H1 (cell line): ENCODE data around the gene FNDC11. TPM values are rescaled to one million over a fixed set of nuclear protein-coding genes. Genes with fewer than 3 reads are reported as not detected.
A peak's percentile ranks its signal among the peaks of the same experiment; 100 is the strongest.

Experiments
- CTCF ChIA-PET: fragments of 300-600 bp; sonication (Branson Sonifier 250); formaldehyde crosslinking; loops from one replicate; lab custom pipeline; 2021; ENCODE audit not compliant: partially characterized antibody; lab: Charles Lee
- POLR2A ChIA-PET: fragments of 300-600 bp; sonication (Branson Sonifier 250); formaldehyde crosslinking; loops from one replicate; lab custom pipeline; 2021; ENCODE audit warnings: inconsistent platforms; ENCODE audit not compliant: partially characterized antibody; lab: Charles Lee
- DNase-seq, 2 experiments: peaks; one replicate each; pipeline versions ENCODE4 v3.0.0 to v3.0.0-alpha.2; 2010 to 2022; ENCODE audit warnings: low spot score in 2 of 2, low read depth in 1 of 2, mixed read lengths in 1 of 2
- FAIRE-seq: peaks from 2 replicates; lab custom pipeline; 2011; peaks lifted over from hg19 to GRCh38; lab: Jason Lieb, UNC
- H2AFZ ChIP-seq: 2 replicates; pipeline ENCODE4 v1.8.1; 2012; ENCODE audit warnings: low read length, inconsistent platforms
- H2AK5ac ChIP-seq: 2 replicates; pipeline ENCODE4 v1.6.1; 2013; ENCODE audit warnings: low read depth, low read length
- H2BK120ac ChIP-seq: replicated peaks from 2 replicates; pipeline ENCODE3; 2013; ENCODE audit warnings: low read depth, low read length, inconsistent platforms
- H2BK12ac ChIP-seq: 2 replicates; pipeline ENCODE4 v1.6.1; 2013; ENCODE audit warnings: low read depth, low read length
- H2BK15ac ChIP-seq: 2 replicates; pipeline ENCODE4 v1.6.1; 2013; ENCODE audit warnings: low read length
- H2BK20ac ChIP-seq: 2 replicates; pipeline ENCODE4 v1.6.1; 2013; ENCODE audit warnings: low read length
- H2BK5ac ChIP-seq: 2 replicates; pipeline ENCODE4 v1.6.1; 2013; ENCODE audit warnings: low read depth, low read length
- H3K14ac ChIP-seq: 2 replicates; pipeline ENCODE4 v1.6.1; 2013; ENCODE audit warnings: inconsistent platforms; ENCODE audit not compliant: insufficient read length
- H3K18ac ChIP-seq: 2 replicates; pipeline ENCODE4 v1.6.1; 2013; ENCODE audit warnings: low read length; ENCODE audit errors: extremely low read depth
- H3K23ac ChIP-seq: 2 replicates; pipeline ENCODE4 v1.6.1; 2013; ENCODE audit warnings: inconsistent platforms; ENCODE audit not compliant: insufficient read length
- H3K23me2 ChIP-seq: 2 replicates; pipeline ENCODE4 v1.6.1; 2013; ENCODE audit warnings: low read depth, low read length
- H3K27ac ChIP-seq: 2 replicates; pipeline ENCODE4 v1.6.1; 2011; ENCODE audit warnings: low read depth, low read length, inconsistent platforms
- H3K27me3 ChIP-seq, 4 experiments: replicated peaks in 1 of 4; 1 replicate in 1 of 4; 2 replicates in 3 of 4; pipeline versions ENCODE4 v1.6.1 to v1.8.1; 2011 to 2013; ENCODE audit warnings: low read length in 3 of 4, mild to moderate bottlenecking in 3 of 4, inconsistent platforms in 2 of 4, mixed read lengths in 2 of 4, moderate library complexity in 1 of 4; ENCODE audit not compliant: control insufficient read depth in 3 of 4, insufficient read depth in 3 of 4; ENCODE audit errors: extremely low read depth in 1 of 4
- H3K36me3 ChIP-seq, 4 experiments: 2 replicates each; pipeline versions ENCODE4 v1.6.1 to v1.8.1; 2011 to 2013; ENCODE audit warnings: mild to moderate bottlenecking in 4 of 4, low read length in 3 of 4, moderate library complexity in 2 of 4, control low read depth in 1 of 4, inconsistent platforms in 1 of 4; ENCODE audit not compliant: insufficient read depth in 4 of 4, control insufficient read depth in 2 of 4
- H3K4ac ChIP-seq: replicated peaks from 2 replicates; pipeline ENCODE3; 2013; ENCODE audit warnings: low read length, low read depth, mixed read lengths, inconsistent platforms; ENCODE audit not compliant: insufficient read length
- H3K4me1 ChIP-seq, 4 experiments: replicated peaks in 1 of 4; 1 replicate in 1 of 4; 2 replicates in 3 of 4; pipeline versions ENCODE4 v1.6.1 to v1.8.1; 2011 to 2013; ENCODE audit warnings: low read length in 3 of 4, inconsistent platforms in 2 of 4, mixed read lengths in 1 of 4; ENCODE audit not compliant: insufficient read depth in 4 of 4, control insufficient read depth in 3 of 4
- H3K4me2 ChIP-seq, 2 experiments: 2 replicates each; pipeline versions ENCODE4 v1.6.1 to v1.8.1; 2011 to 2013; ENCODE audit warnings: low read depth in 2 of 2, low read length in 2 of 2, control low read depth in 1 of 2, inconsistent platforms in 1 of 2, mild to moderate bottlenecking in 1 of 2; ENCODE audit not compliant: insufficient read depth in 1 of 2
- H3K4me3 ChIP-seq, 4 experiments: fragments of 200-600, 300-600 bp in 1 of 4; sonication (generic), shearing (Covaris generic), sonication (Bioruptor Twin) in 1 of 4; 2 replicates each; pipeline versions ENCODE4 v1.5.1 to v1.8.1; 2011 to 2016; ENCODE audit warnings: low read length in 4 of 4, low read depth in 3 of 4, control low read depth in 2 of 4, inconsistent platforms in 2 of 4, mild to moderate bottlenecking in 2 of 4, mixed read lengths in 1 of 4, moderate library complexity in 1 of 4; ENCODE audit not compliant: insufficient read depth in 2 of 4; ENCODE audit errors: extremely low read depth in 1 of 4
- H3K56ac ChIP-seq: replicated peaks from 2 replicates; pipeline ENCODE3; 2013; ENCODE audit warnings: low read depth, mild to moderate bottlenecking, mixed read lengths, low read length, inconsistent platforms; ENCODE audit not compliant: insufficient read length
- H3K79me1 ChIP-seq: 2 replicates; pipeline ENCODE4 v1.6.1; 2013; ENCODE audit warnings: low read depth, low read length, control low read depth
- H3K79me2 ChIP-seq, 2 experiments: 2 replicates each; pipeline versions ENCODE4 v1.6.1 to v1.8.1; 2012 to 2013; ENCODE audit warnings: low read length in 2 of 2, mild to moderate bottlenecking in 2 of 2, inconsistent platforms in 1 of 2; ENCODE audit not compliant: insufficient read depth in 2 of 2, control insufficient read depth in 1 of 2
- H3K9ac ChIP-seq, 4 experiments: replicated peaks in 1 of 4; 1 replicate in 1 of 4; 2 replicates in 3 of 4; pipeline versions ENCODE4 v1.6.1 to v1.8.1; 2011 to 2013; ENCODE audit warnings: low read depth in 3 of 4, low read length in 3 of 4, control low read depth in 2 of 4, mild to moderate bottlenecking in 2 of 4, moderate library complexity in 2 of 4, inconsistent platforms in 1 of 4; ENCODE audit errors: extremely low read depth in 1 of 4
- H3K9me3 ChIP-seq, 2 experiments: 2 replicates each; pipeline versions ENCODE4 v1.6.1 to v1.8.1; 2012 to 2013; ENCODE audit warnings: mild to moderate bottlenecking in 2 of 2, moderate library complexity in 2 of 2, control low read depth in 1 of 2, inconsistent platforms in 1 of 2, low read depth in 1 of 2, low read length in 1 of 2, mixed read lengths in 1 of 2; ENCODE audit not compliant: insufficient read depth in 2 of 2
- H4K20me1 ChIP-seq, 2 experiments: replicated peaks in 1 of 2; 2 replicates each; pipeline versions ENCODE3 to v1.8.1; 2011 to 2013; ENCODE audit warnings: inconsistent platforms in 2 of 2, low read length in 2 of 2, mild to moderate bottlenecking in 1 of 2; ENCODE audit not compliant: insufficient read depth in 2 of 2, control insufficient read depth in 1 of 2
- H4K5ac ChIP-seq: 2 replicates; pipeline ENCODE4 v1.6.1; 2013; ENCODE audit warnings: low read length, low read depth, mixed read lengths, inconsistent platforms; ENCODE audit not compliant: insufficient read length
- H4K8ac ChIP-seq: 2 replicates; pipeline ENCODE4 v1.8.0; 2013; ENCODE audit warnings: mild to moderate bottlenecking, moderate library complexity, low read length, inconsistent platforms; ENCODE audit not compliant: insufficient read depth; ENCODE audit errors: extremely low read depth
- H4K91ac ChIP-seq: replicated peaks from 2 replicates; pipeline ENCODE3; 2013; ENCODE audit warnings: low read length, mixed read lengths, inconsistent platforms; ENCODE audit not compliant: insufficient read length
- HDAC2 ChIP-seq, 2 experiments: fragments of 300-600 bp in 1 of 2; sonication (generic) in 1 of 2; IDR thresholded peaks; 2 replicates each; pipeline ENCODE4 v1.6.1; 2011 to 2012; ENCODE audit warnings: low read depth in 2 of 2, low read length in 2 of 2, mild to moderate bottlenecking in 2 of 2, moderate library complexity in 2 of 2, borderline replicate concordance in 1 of 2, inconsistent platforms in 1 of 2
- POLR2A ChIP-seq, 2 experiments: IDR thresholded peaks; 1 replicate in 1 of 2; 2 replicates in 1 of 2; pipeline ENCODE4 v1.6.1; 2011; ENCODE audit warnings: low read depth in 2 of 2, low read length in 2 of 2, mild to moderate bottlenecking in 2 of 2; ENCODE audit errors: control extremely low read depth in 1 of 2
- SP1 ChIP-seq: IDR thresholded peaks from 2 replicates; pipeline ENCODE4 v1.6.1; 2011; ENCODE audit warnings: low read depth, low read length
- YY1 ChIP-seq: IDR thresholded peaks from 2 replicates; pipeline ENCODE4 v1.6.1; 2011; ENCODE audit warnings: low read depth, mild to moderate bottlenecking, low read length
- WGBS, 2 experiments: shearing (Covaris generic) in 1 of 2; methylation state at CpG; one replicate each; pipeline versions ENCODE4 v1.1.6 to v1.1.7; 2013 to 2015; ENCODE audit warnings: low lambda C conversion rate in 2 of 2, mixed read lengths in 2 of 2, inconsistent platforms in 1 of 2, low coverage in 1 of 2, missing lambda C conversion rate in 1 of 2; ENCODE audit not compliant: insufficient replicate concordance in 2 of 2, insufficient coverage in 1 of 2, insufficient read length in 1 of 2; ENCODE audit errors: extremely low coverage in 1 of 2, missing lambda C conversion rate in 1 of 2; 5-methylcytosine and 5-hydroxymethylcytosine counted together
- polyA plus RNA-seq, 7 experiments: library from polyadenylated mRNA; depleted of rRNA in 3 of 7; stranded (reverse) in 5 of 7; unstranded in 2 of 7; fragments of >200 nt in 5 of 7; fragments of 200-250 nt in 2 of 7; gene quantifications; 1 replicate in 5 of 7; 2 replicates in 1 of 7; 4 replicates in 1 of 7; pipeline versions ENCODE4 v1.2.1 to v1.2.3, GENCODE V29; 2011 to 2013; ENCODE audit warnings: missing spikeins in 2 of 7, mixed read lengths in 2 of 7
- total RNA-seq: library from RNA; stranded (reverse); fragmentation: NEBNext Ultra II Directional; extraction: Animal tissue kit (Norgen Biotek cat#: 25700); gene quantifications from 2 replicates; pipeline ENCODE4 v1.2.1, GENCODE V29; 2021
- TF ChIP-seq, protein P1 (sequence below), 3 experiments: IDR thresholded peaks; 1 replicate in 2 of 3; 2 replicates in 1 of 3; pipeline versions ENCODE4 v1.5.1 to v1.6.1; 2011; ENCODE audit warnings: low read length in 3 of 3, mild to moderate bottlenecking in 3 of 3, inconsistent platforms in 2 of 3, low read depth in 1 of 3, moderate library complexity in 1 of 3; ENCODE audit not compliant: insufficient read depth in 1 of 3; ENCODE audit errors: control extremely low read depth in 1 of 3

FNDC11 gene
- total and polyA plus RNA-seq, 2 of the 8 experiments (the other 6 are each of a cell fraction or from before 2014, with no cell fraction given): 2.6 to 8.8 TPM

- TF ChIP-seq HDAC2 (IDR thresholded peaks at IDR 0.05; ENCODE audit: borderline replicate concordance in 1 of 2, low read depth in 2 of 2, low read length in 2 of 2) (peak in 1 of 2 experiments; percentile 40; a peak in 1 of 4 replicates), YY1 (no peak), POLR2A (IDR thresholded peaks at IDR 0.05; ENCODE audit: control extremely low read depth in 1 of 2, low read depth in 2 of 2, low read length in 2 of 2) (no peak), SP1 (no peak)
- TF ChIP-seq, protein P1, sequence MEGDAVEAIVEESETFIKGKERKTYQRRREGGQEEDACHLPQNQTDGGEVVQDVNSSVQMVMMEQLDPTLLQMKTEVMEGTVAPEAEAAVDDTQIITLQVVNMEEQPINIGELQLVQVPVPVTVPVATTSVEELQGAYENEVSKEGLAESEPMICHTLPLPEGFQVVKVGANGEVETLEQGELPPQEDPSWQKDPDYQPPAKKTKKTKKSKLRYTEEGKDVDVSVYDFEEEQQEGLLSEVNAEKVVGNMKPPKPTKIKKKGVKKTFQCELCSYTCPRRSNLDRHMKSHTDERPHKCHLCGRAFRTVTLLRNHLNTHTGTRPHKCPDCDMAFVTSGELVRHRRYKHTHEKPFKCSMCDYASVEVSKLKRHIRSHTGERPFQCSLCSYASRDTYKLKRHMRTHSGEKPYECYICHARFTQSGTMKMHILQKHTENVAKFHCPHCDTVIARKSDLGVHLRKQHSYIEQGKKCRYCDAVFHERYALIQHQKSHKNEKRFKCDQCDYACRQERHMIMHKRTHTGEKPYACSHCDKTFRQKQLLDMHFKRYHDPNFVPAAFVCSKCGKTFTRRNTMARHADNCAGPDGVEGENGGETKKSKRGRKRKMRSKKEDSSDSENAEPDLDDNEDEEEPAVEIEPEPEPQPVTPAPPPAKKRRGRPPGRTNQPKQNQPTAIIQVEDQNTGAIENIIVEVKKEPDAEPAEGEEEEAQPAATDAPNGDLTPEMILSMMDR (IDR thresholded peaks at IDR 0.05; ENCODE audit: control extremely low read depth in 1 of 3, insufficient read depth in 1 of 3, low read depth in 1 of 3, low read length in 3 of 3): peak in 2 of 3 experiments; percentile 40 to 47; a peak in 3 of 4 replicates
- 0 out of 2 replicates have a peak overlapping the region, but pooled peaks have one; percentile 51 for H3K18ac ChIP-seq
- no peaks in the 10 kb centered on the region for H3K23me2 ChIP-seq
- H3K56ac ChIP-seq: no peak overlapping the region
- H3K9me3 ChIP-seq: no peaks in the 10 kb centered on the region
- WGBS, 2 experiments: 74% methylated on average over 17 of the region's 27 CpGs; no CpG with 5 or more reads in 1 of the 2 experiments
- no peaks in the 10 kb centered on the region for H3K36me3 ChIP-seq
- H3K79me2 ChIP-seq: no peaks in the 10 kb centered on the region
- peak overlapping the region in 1 of 4 experiments; percentile 48; a peak in 2 of 8 replicates for H3K4me3 ChIP-seq
- H4K20me1 ChIP-seq: no peaks in the 10 kb centered on the region
- no peak overlapping the region for H3K4ac ChIP-seq
- no peak overlapping the region for H2BK5ac ChIP-seq
- FAIRE-seq: no peak
- no peak overlapping the region for H3K23ac ChIP-seq
- H3K27me3 ChIP-seq: no peaks in the 10 kb centered on the region
- H4K5ac ChIP-seq: peak overlapping the region; percentile 29
- H2AK5ac ChIP-seq: no peak overlapping the region
- H3K4me1 ChIP-seq: peaks cover 0 to 23% (median 3%) of the 10 kb centered on the region in 4 experiments; a peak in 5 of 7 replicates
- no peak overlapping the region for H2AFZ ChIP-seq
- ChIA-PET CTCF (interaction anchor here (0.5 to 4.8 kb wide), 66 partner anchors 8 to 638 kb away, joined by 3 to 23 read pairs (median 4); partner anchors contain the start of genes CHRNA4, FNDC11, HELZ2 and LIME1), POLR2A (interaction anchor here (1.1 to 3.7 kb wide), 4 partner anchors 16 to 104 kb away, joined by 4 to 26 read pairs (median 4); partner anchors contain the start of gene PPDPF)
- 0 out of 2 replicates have a peak overlapping the region, but pooled peaks have one; percentile 61 for H2BK20ac ChIP-seq
- no peak overlapping the region for H2BK120ac ChIP-seq
- H3K9ac ChIP-seq: no peak overlapping the region
- H2BK15ac ChIP-seq: no peak overlapping the region
- H2BK12ac ChIP-seq: peak overlapping the region; percentile 75; the same call in 1 of the 2 replicates
- H3K4me2 ChIP-seq: peak overlapping the region in 1 of 2 experiments; percentile 67; a peak in 2 of 4 replicates
- no peak overlapping the region for H4K91ac ChIP-seq
- no peaks in the 10 kb centered on the region for H3K79me1 ChIP-seq
- DNase-seq: no peak
- H3K27ac ChIP-seq: no peak overlapping the region
- H3K14ac ChIP-seq: no peak overlapping the region
- H4K8ac ChIP-seq: 0 out of 2 replicates have a peak overlapping the region, but pooled peaks have one; percentile 22
Measured at GRCh38 chr20:63538204-63539091, 15.5 kb upstream of the FNDC11 start.
